Panc1 (cell line): Measurements from ENCODE around the gene SRPX2. TPM values are rescaled to one million over a fixed set of nuclear protein-coding genes. Genes with fewer than 3 reads are reported as not detected.

ENCODE experiments used
- ATAC-seq: fragments of 200-7000 bp; cut with Tn5 transposase; 2 replicates; pipeline ENCODE4 v1.9.1; 2020; ENCODE audit warnings: mild to moderate bottlenecking, moderate library complexity
- BruUV-seq: library from RNA; stranded (reverse); fragments of 400-500 nt; replicated peaks from 2 replicates; lab custom pipeline; 2021; lab: Mats Ljungman, UMichigan
- CTCF ChIA-PET: fragments of 300-600 bp; sonication (Branson Sonifier 250); formaldehyde crosslinking; loops from one replicate; lab custom pipeline; 2022; ENCODE audit warnings: antibody characterized with exemption; lab: Charles Lee
- POLR2A ChIA-PET: fragments of 300-600 bp; sonication (Branson Sonifier 250); formaldehyde crosslinking; loops from one replicate; lab custom pipeline; 2022; ENCODE audit warnings: antibody characterized with exemption; lab: Charles Lee
- DNase-seq: peaks from one replicate; pipeline ENCODE4 v3.0.0-alpha.2; 2010; ENCODE audit warnings: low read depth, low spot score
- H3K27ac ChIP-seq: 2 replicates; pipeline ENCODE4 v1.5.1; 2011; ENCODE audit warnings: mild to moderate bottlenecking, low read length, inconsistent platforms
- H3K27me3 ChIP-seq: fragments of 200-500 bp; sonication (Bioruptor generic); 2 replicates; pipeline ENCODE4 v1.6.0; 2014; ENCODE audit warnings: low read length, inconsistent platforms; ENCODE audit not compliant: control insufficient read depth, insufficient read depth
- H3K36me3 ChIP-seq: fragments of 200-500 bp; sonication (Bioruptor generic); 2 replicates; pipeline ENCODE4 v1.5.1; 2014; ENCODE audit warnings: inconsistent platforms, mild to moderate bottlenecking, low read length, moderate library complexity; ENCODE audit not compliant: control insufficient read depth, insufficient read depth
- H3K4me1 ChIP-seq: 2 replicates; pipeline ENCODE4 v1.5.1; 2011; ENCODE audit warnings: inconsistent platforms, mild to moderate bottlenecking, low read length, moderate library complexity; ENCODE audit not compliant: control insufficient read depth, insufficient read depth
- H3K4me3 ChIP-seq, 2 experiments: 2 replicates each; pipeline ENCODE4 v1.5.1; 2011 to 2012; ENCODE audit warnings: low read depth in 2 of 2, low read length in 2 of 2, mild to moderate bottlenecking in 2 of 2, inconsistent platforms in 1 of 2, moderate library complexity in 1 of 2
- H3K9me3 ChIP-seq: fragments of 200-500 bp; sonication (Bioruptor generic); 2 replicates; pipeline ENCODE4 v1.5.1; 2014; ENCODE audit warnings: low read depth, mild to moderate bottlenecking, inconsistent platforms, low read length, moderate library complexity; ENCODE audit not compliant: control insufficient read depth, insufficient read depth
- CTCF ChIP-seq: fragments of 450-650 bp; IDR thresholded peaks from 2 replicates; pipeline ENCODE4 v1.5.1; 2017; ENCODE audit warnings: mild to moderate bottlenecking
- POLR2AphosphoS5 ChIP-seq: IDR thresholded peaks from 2 replicates; pipeline ENCODE4 v1.6.1; 2012; ENCODE audit warnings: mild to moderate bottlenecking, low read depth, low read length, moderate library complexity
- REST ChIP-seq, 2 experiments: IDR thresholded peaks; 2 replicates each; pipeline ENCODE4 v1.6.1; 2011 to 2012; ENCODE audit warnings: low read depth in 2 of 2, control low read depth in 1 of 2, low read length in 1 of 2, mild to moderate bottlenecking in 1 of 2, moderate library complexity in 1 of 2; ENCODE audit not compliant: insufficient read depth in 1 of 2
- SIN3A ChIP-seq: IDR thresholded peaks from 2 replicates; pipeline ENCODE4 v1.6.1; 2012; ENCODE audit warnings: low read depth, mild to moderate bottlenecking, low read length, moderate library complexity, borderline replicate concordance; ENCODE audit not compliant: insufficient read depth
- TCF7L2 ChIP-seq: IDR thresholded peaks from 2 replicates; pipeline ENCODE4 v1.6.1; 2011; ENCODE audit warnings: mild to moderate bottlenecking, low read depth, low read length, inconsistent platforms
- in situ Hi-C: cut with HindIII; loops from 2 replicates; pipeline ENCODE4 v1.10.0; 2016; ENCODE audit warnings: low sequenced_read_pairs, low pct_unique_long_range_greater_than_20kb
- intact Hi-C: fragments of 100-400 bp; cut with micrococcal nuclease; formaldehyde crosslinking; loops from one replicate; pipeline ENCODE4 v1.10.0; 2022; ENCODE audit not compliant: unreplicated experiment
- total RNA-seq: library from RNA; stranded (reverse); gene quantifications from one replicate; pipeline ENCODE4 v1.2.1, GENCODE V29; 2021; ENCODE audit not compliant: unreplicated experiment

Gene SRPX2
- total RNA-seq, 1 experiment from 2014 or later: 1.2 TPM

GRCh38 chrX:100662796-100663195 lies 18.8 kb downstream of the SRPX2 start:
- CTCF ChIA-PET: no interaction called here
- TF ChIP-seq POLR2AphosphoS5: no peak
- TF ChIP-seq REST (IDR thresholded peaks at IDR 0.05; ENCODE audit: insufficient read depth in 1 of 2, low read depth in 2 of 2, low read length in 1 of 2): no peak
- TF ChIP-seq CTCF: no peak
- TF ChIP-seq SIN3A: no peak
- TF ChIP-seq TCF7L2: no peak
- no TSS peak for BruUV-seq
- ATAC-seq: no peak
- intact Hi-C loops (no loop called here), in situ Hi-C loops (no loop called here)
- H3K9me3 ChIP-seq: no peaks in the 10 kb centered on the region
- no peaks in the 10 kb centered on the region for H3K27me3 ChIP-seq
- H3K4me1 ChIP-seq: no peaks in the 10 kb centered on the region
- H3K4me3 ChIP-seq: no peak overlapping the region
- POLR2A ChIA-PET: no interaction called here
- H3K36me3 ChIP-seq: no peaks in the 10 kb centered on the region
- no peak for DNase-seq
- H3K27ac ChIP-seq: no peak overlapping the region

- no peak for ATAC-seq
- no peak for DNase-seq
- BruUV-seq: no TSS peak
- Histone ChIP-seq H3K4me1 (no peaks in the 10 kb centered on the region), H3K36me3 (no peaks in the 10 kb centered on the region), H3K9me3 (no peaks in the 10 kb centered on the region), H3K27ac (no peak overlapping the region), H3K27me3 (no peaks in the 10 kb centered on the region), H3K4me3 (no peak overlapping the region)
- TF ChIP-seq REST (IDR thresholded peaks at IDR 0.05; ENCODE audit: insufficient read depth in 1 of 2, low read depth in 2 of 2, low read length in 1 of 2) (no peak), POLR2AphosphoS5 (no peak), TCF7L2 (no peak), CTCF (no peak), SIN3A (no peak)
- in situ Hi-C loops (no loop called here), intact Hi-C loops (no loop called here)
- ChIA-PET CTCF (no interaction called here), POLR2A (no interaction called here)
These were observed 19.6 kb downstream of the SRPX2 start for GRCh38 chrX:100663642-100664041.
